ENCODE results near the gene FAM20C.
A peak's percentile ranks its signal among the peaks of the same experiment; 100 is the strongest.

The FAM20C gene

GRCh38 chr7:191981-192649, at the start of gene FAM20C:
Gene FAM20C, plus strand, starts transcription at chr7:192571. Its CDS starts 629 bp downstream, at chr7:193200.
- DNase-seq = peak; percentile 12 to 93 (median 81)

GRCh38 chr7:143145-143751, 49.1 kb upstream of the FAM20C start:
- no peak for DNase-seq

- no peak for DNase-seq
Measured at GRCh38 chr7:143811-144453, 48.4 kb upstream of the FAM20C start.

DNA sequence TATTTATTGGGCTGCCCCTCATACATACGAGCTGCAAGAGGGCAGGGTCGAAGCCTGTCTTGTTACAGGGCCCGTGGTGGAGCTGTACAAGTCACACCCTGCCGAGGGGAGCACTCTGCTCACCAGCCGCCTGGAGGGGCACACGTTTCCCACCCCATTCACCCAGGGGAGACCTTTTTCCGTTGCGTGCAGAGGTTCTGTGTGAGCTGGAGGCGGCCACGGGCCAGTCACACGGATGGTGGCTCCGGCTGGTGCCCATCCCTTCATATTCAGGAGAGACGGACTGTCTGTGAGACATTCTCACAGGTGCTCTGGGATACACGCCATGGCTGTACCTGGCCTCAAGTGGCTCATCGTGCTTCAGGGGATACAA, 47.9 kb upstream of the FAM20C start:
- no peak for DNase-seq

DNA sequence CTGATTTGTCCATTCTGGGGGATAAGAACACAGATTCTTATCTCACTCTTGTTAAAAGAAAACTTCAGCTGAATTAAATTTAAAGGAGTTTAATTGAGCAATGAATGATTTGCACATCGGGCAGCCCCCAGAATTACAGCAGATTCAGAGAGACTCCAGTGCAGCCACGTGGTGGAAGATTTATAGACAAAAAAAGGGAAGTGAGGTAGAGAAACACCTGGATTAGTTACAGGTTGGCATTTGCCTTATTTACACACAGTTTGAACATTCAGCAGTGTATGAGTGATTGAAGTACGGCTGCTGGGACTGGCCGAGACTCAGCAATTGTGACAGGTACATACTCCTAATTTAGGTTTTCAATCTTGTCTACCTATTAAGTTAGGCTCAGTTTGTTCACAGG, 46.5 kb upstream of the FAM20C start:
- DNase-seq = no peak

DNA sequence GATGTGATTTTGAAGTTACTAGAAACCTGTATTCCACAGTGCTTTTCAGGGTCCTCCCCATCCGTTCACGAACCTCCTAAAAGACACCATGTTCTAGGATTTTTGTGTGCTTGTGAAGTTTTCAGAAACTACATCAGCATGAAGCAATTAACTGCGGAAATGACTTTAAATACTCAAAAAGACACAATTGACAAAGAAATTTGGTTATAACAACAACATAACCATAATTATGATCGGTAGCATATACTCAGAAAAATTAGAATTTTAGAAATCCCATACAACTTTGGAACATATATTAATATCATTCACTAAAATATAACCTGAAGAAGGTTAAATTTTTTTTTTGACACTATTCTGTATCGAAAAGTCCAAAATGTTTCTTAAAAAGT, 43.8 kb upstream of the FAM20C start:
- no peak for DNase-seq

DNA sequence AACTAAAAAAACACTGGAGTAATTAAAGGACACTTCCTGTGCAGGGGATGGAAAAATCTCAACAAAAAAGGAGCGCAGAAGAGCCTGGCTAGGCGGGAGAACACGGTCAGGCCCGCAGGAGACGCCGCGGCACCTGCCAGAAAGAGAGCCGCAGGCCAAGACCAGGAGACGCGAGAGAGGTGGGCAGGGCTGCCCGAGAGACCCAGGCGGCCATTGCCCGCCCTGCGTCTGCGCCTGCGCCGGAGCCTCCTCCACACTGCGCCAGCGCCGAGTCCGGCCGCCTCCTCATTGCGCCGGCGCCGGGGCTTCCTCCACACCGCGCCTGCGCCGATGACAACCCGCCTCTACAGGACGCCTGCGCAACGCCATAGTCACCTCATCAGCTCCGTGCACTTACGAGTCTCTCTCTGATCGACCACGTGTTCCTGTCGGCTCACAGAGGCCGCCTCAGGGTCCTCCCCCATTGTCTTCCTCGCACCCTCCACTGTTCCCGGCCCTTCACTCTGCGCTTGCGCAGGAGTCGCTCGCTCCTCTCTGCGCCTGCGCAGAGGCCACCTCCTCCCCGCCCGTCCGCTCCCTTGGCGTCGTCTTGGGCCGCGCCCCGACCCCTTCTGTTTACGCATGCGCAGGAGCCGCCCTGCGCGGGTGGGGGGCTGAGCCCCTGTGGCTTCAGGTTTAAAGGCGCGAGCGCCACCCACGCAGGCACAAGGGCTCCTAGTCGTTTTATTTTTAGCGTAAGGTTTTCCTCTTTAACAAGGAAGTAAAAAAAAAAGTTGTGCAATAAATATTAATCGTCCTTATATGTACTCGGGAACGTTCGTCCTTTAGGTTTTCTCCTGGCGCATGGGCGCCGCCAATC, 43.2 kb upstream of the FAM20C start:
- DNase-seq = peak; percentile 80 to 100 (median 96)

DNA sequence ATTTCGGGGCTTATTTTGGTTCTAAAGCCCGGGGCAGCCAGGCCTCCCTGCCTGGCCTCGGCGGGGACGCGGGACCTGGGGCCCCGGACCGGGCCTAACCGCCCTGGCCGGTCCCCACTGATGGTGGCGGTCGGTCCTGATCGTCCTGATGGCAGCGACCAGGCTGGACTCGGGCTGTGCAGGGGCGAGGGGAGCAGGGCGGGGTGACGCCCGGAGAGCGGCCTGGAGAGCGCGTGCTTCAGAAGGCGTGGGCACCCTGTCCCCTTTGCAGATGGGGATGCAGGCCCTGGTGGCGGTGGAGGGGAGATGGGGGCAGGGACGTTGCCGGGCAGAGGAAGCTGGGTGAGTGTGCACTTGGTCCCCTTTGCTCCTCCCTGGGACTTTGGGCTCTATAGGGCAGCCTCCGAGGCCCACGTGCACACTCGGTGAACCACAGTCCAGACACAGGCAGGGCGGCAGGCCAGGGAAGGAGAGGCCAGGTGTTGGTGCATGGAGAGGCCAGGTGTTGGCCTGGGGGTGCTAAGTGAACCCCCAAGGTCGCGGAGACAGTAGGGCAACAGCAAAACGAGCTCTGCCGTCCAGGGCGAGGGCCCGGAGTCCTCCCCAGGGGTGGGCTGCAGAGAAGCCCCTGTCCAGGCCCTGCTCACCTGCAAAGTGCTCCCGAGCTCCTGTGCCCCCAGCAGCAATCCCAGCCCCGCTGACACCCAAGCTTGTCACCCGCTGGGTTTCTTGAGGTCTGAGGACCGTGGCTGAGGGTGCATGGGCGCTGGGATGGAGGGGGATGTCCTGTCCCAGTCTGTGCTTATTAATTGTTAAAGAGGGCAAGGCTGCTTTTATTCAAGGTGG, 42.4 kb upstream of the FAM20C start:
- peak in 21 of 56 donors; percentile 12 to 69 (median 54) for DNase-seq

- no peak for DNase-seq
Measured at GRCh38 chr7:150811-151221, 41.6 kb upstream of the FAM20C start.

GRCh38 chr7:151346-152050, 40.9 kb upstream of the FAM20C start:
- no peak for DNase-seq

DNA sequence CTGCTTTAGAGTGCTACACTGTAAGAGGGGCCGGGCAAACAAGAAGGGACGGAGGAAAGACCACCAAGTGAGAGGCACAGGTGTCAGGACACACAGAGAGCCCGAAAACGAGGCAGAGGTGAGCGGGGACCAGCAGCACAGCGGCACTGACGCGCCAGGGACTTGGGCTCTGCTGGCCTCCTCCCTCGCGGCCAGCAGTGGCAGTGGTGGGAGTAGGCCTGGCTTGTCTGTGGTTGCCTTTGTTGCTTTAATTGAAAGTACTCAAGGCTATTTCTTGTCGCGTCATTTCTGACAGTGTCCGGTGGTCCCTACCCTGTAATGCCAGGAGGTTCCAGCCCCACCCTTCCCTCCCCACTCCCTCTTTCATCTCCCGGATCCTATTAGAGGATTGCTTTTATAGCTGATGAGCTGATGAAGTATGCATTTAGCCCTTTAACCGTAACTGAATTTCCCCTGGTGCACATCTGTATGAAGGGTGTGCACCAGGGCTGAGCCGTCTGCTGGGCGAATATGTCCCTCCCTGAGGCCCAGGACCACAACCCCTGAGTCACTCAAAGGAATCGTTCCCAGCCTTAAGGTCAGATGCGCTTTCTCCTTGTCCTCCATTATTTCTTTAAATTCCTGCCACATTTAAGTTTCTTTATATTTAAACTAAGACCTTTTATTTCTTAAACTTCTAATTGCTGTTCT, 39.5 kb upstream of the FAM20C start:
- no peak for DNase-seq

DNA sequence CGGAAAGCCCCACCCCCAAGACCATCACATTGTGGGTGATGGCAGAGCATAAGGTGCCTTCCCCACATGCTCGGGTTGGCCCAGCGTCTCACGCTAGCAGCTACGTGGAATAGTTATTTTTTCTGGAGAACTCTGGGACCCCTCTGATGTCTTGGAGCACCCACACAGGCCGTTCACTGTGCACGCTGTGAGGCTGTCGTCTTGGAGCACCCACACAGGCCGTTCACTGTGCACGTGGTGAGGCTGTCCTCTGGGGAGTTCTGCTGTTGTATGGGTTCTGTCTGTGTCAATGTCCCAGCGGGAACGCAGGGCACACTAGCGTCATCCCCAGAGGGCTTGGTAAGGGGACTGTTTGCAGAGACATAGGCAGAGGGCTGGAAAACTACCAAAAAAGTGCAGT, 38.8 kb upstream of the FAM20C start:
- peak in 2 of 56 donors; percentile 13 to 18 for DNase-seq

- DNase-seq = peak in 7 of 56 donors; percentile 14 to 32 (median 22)
Measured at GRCh38 chr7:154096-154799, 38.1 kb upstream of the FAM20C start.

DNA sequence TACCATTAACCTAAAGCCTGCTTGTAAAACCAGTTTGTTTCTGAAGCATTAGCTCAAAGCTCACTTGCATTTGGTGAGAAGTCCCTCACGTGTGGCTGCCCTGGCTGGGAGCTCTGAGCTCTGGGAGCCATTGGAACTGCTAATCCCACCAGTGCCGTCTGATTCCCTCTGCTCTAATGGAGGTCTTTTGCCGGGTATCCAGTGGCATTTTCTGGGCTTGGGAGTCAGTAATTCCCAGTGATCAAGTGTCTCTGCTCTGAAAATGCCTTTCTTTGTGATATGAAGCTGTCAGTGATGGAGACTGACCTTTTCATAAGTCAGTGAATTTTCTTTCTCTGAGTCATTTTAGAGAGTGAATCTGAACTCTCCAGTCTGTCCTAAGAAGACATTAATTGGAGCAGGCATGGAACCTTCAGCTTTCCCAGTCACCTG, 36.9 kb upstream of the FAM20C start:
- no peak for DNase-seq

- DNase-seq = no peak
Measured at GRCh38 chr7:156111-157007, 36.0 kb upstream of the FAM20C start.

DNA sequence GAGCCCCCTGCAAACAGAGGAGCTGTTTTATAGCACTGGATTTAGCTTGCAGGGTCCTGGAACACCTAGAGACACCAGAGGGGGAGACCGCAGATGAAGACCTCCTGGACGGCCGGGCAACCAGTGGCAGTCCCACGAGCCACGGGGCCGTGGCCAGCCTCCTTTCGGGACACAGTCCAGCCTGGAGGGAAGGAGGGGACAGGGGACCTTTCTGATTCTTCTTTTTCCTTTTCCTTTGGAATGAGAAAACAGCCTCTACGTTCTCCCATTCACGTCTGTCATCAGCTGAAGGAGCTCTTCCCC, 35.4 kb upstream of the FAM20C start:
- no peak for DNase-seq

DNA sequence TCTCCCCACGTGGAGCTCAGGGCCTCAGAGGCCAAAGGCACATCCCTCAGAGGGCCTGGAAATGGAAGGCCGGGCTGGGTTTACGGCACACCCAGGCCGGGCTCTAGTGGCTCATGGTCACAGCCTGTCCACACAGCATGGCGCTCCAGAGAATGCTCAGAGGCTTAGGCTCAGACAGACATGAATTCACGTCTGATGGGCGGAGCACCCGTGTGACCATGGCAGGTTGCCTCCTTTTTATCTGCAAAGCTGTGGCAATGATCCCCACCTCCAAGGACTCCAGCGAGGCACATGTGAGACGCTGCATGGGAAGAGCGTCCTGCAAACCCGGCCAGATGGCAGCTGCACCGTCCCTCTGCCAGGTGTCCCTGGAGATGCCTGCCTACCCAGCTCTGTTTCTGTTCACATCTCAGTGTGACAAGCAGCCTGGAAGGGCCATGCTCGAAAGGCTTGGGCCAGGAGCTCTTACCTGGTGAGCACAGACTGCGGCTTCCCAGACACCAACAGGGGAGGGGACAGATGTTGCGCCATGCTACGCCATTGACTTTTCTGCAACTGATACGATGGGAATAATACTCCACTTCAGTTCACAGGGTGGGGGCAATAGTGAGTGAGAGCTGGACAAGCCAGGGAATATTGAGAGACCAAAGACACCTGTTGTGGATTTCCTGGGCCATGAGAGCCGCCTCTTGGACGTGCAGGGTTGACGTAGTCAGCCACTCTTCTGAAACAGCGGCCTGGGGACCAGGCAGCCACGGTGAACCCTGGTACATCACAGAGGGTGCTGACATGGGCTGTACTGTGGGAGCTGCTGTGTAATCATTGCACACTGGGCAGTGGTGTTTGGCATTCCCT, 34.4 kb upstream of the FAM20C start:
- DNase-seq = no peak

All from amygdala (tissue), 56 donors.